ENCODE data around the gene PDCD2L.
A peak's percentile ranks its signal among the peaks of the same experiment; 100 is the strongest.
"Not testable (repeated sequence)": the region's sequence is repeated elsewhere in the genome, so short reads cannot be mapped to it uniquely, and the experiment has no call there.

The PDCD2L gene

GRCh38 chr19:34365463-34366401 lies 38.5 kb upstream of the PDCD2L start:
- peak overlapping the region; percentile 53 to 72 for H3K27ac ChIP-seq
- H3K4me3 ChIP-seq, result peak overlapping the region; percentile 84
- TF ChIP-seq CTCF (IDR thresholded peaks at IDR 0.05), result no peak
- DNase-seq (ENCODE audit: low spot score), result no peak

DNA sequence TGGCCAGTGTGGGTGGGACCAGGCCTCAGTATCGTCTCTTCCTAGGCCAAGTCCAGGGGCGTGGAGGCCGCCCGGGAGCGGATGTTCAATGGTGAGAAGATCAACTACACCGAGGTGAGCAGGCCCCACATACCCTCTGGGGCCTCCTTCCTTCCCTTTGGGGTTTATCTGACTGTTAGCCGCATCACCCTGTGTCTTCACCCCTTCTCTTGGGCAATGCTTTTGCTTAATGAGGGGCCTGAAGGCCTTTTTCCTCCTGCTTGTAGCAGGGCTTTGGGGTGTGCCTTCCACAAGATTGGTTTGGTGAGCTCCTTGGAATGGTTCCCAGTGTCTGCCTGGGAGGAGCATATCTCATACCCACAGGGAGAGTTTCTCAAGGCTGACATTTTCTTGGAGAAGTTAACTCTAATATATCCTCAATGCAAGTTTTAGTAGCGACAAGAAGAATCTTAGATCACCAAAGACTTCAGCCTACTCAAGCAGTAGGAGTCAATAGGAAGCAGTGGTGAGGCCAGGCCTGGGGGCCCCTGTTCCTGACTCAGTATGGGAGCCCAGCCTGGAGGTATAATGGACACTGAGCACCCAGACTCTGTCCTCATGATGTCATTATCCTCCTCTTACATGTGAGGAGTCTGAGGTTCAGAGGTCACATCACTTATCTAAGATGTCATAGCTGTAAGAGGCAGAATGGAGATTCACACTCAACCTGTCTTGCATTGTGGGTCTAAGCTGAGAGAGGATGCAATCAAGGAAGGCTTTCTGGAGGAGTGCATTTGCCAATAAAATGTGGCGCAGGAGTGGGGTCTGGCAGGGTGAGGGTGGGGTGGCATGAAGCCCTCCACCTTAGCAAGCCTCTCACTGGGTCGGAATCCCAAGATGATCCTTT lies 37.2 kb upstream of the PDCD2L start:
- Histone ChIP-seq H3K4me3 (peak overlapping the region; percentile 84), H3K27ac (no peak overlapping the region)
- no peak for TF ChIP-seq CTCF (IDR thresholded peaks at IDR 0.05)
- no peak for DNase-seq (ENCODE audit: low spot score)

- H3K27ac ChIP-seq, result no peak overlapping the region
- no peak for DNase-seq (ENCODE audit: low spot score)
- no peak overlapping the region for H3K4me3 ChIP-seq
These were observed 36.6 kb upstream of the PDCD2L start for GRCh38 chr19:34367624-34367957.

DNA sequence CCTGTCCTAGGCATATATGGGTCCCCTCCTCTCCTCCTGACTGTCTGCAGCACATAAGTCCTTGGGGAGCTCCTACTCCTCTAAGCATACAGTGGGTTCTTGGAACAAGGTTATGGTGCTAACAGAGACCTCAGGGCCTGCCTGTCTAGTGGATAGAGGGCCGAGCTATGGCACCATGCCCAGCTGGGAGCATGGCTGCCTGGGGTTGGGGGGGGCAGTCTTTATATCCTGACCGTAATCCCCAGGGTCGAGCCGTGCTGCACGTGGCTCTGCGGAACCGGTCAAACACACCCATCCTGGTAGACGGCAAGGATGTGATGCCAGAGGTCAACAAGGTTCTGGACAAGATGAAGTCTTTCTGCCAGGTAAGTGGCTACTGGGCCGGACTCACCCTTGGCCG lies 35.9 kb upstream of the PDCD2L start:
- no peak overlapping the region for H3K27ac ChIP-seq
- DNase-seq (ENCODE audit: low spot score), result no peak
- no peak for TF ChIP-seq CTCF (IDR thresholded peaks at IDR 0.05)
- H3K4me3 ChIP-seq, result no peak overlapping the region

More at GRCh38 chr19:34367624-34367957, 36.6 kb upstream of the PDCD2L start:
- TF ChIP-seq CTCF (IDR thresholded peaks at IDR 0.05), result no peak

- not testable (repeated sequence) for H3K4me3 ChIP-seq; DNase-seq (ENCODE audit: low spot score); H3K27ac ChIP-seq
These were observed 35.0 kb upstream of the PDCD2L start for GRCh38 chr19:34369166-34369565.

GRCh38 chr19:34370117-34370516 lies 34.1 kb upstream of the PDCD2L start:
- no peak overlapping the region for H3K4me3 ChIP-seq
- no peak overlapping the region for H3K27ac ChIP-seq
- DNase-seq (ENCODE audit: low spot score), result no peak
- no peak for TF ChIP-seq CTCF (IDR thresholded peaks at IDR 0.05)

DNA sequence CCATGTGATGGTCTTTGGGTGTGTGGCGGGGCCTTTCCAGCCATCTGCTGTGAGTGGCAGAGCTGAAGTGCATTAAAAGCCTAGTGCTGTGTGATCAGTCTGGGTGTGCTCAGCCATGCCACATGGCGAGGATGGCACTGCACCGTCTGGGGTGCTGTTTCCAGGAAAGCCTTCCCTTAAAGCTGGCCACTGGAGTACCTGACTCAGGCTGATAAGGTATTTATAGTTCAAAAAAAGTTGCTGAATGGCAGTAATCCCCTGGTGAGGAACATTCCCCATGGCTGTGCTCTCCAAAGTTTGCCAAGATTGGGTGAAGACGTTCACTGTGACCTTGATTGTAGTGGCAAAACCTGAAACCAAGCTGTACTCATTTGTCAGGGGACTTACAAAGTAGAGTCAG lies 33.2 kb upstream of the PDCD2L start:
- Histone ChIP-seq H3K4me3 (no peak overlapping the region), H3K27ac (no peak overlapping the region)
- DNase-seq (ENCODE audit: low spot score), result no peak
- TF ChIP-seq CTCF (IDR thresholded peaks at IDR 0.05), result no peak
